HG02763 (cell line): ENCODE measurements around the gene LRP2BP.
A peak's percentile ranks its signal among the peaks of the same experiment; 100 is the strongest.

ENCODE experiments used
- ATAC-seq: cut with Tn5 transposase; IDR thresholded peaks from one replicate; pipeline ENCODE4 v1.9.1; 2021; ENCODE audit warnings: mild to moderate bottlenecking, moderate library complexity; ENCODE audit not compliant: unreplicated experiment

Gene LRP2BP

GRCh38 chr4:185395956-185396723 lies 416 bp upstream of the LRP2BP start:
- peak; percentile 80 for ATAC-seq

GRCh38 chr4:185394568-185395237 lies 1.0 kb downstream of the LRP2BP start:
- ATAC-seq: no peak

GRCh38 chr4:185392156-185392555 lies 3.6 kb downstream of the LRP2BP start:
- no peak for ATAC-seq

- ATAC-seq: no peak
Measured at GRCh38 chr4:185390941-185391340, 4.8 kb downstream of the LRP2BP start.

- no peak for ATAC-seq
Measured at GRCh38 chr4:185387957-185388356, 7.8 kb downstream of the LRP2BP start.

- no peak for ATAC-seq
Measured at GRCh38 chr4:185384930-185385331, 10.8 kb downstream of the LRP2BP start.

GRCh38 chr4:185384061-185384460 lies 11.7 kb downstream of the LRP2BP start:
- ATAC-seq: no peak

- ATAC-seq: no peak
Measured at GRCh38 chr4:185383451-185383850, 12.3 kb downstream of the LRP2BP start.

GRCh38 chr4:185382754-185383153 lies 13.0 kb downstream of the LRP2BP start:
- no peak for ATAC-seq

- ATAC-seq: no peak
Measured at GRCh38 chr4:185381288-185382196, 14.2 kb downstream of the LRP2BP start.

- ATAC-seq: no peak
Measured at GRCh38 chr4:185380320-185380719, 15.4 kb downstream of the LRP2BP start.

- no peak for ATAC-seq
Measured at GRCh38 chr4:185379326-185380295, 16.1 kb downstream of the LRP2BP start.

- no peak for ATAC-seq
Measured at GRCh38 chr4:185378264-185378663, 17.5 kb downstream of the LRP2BP start.

GRCh38 chr4:185374573-185374972 lies 21.2 kb downstream of the LRP2BP start:
- ATAC-seq: no peak

GRCh38 chr4:185374027-185374426 lies 21.7 kb downstream of the LRP2BP start:
- ATAC-seq: no peak

GRCh38 chr4:185371702-185372101 lies 24.0 kb downstream of the LRP2BP start:
- ATAC-seq: no peak

- ATAC-seq: no peak
Measured at GRCh38 chr4:185370268-185370949, 25.3 kb downstream of the LRP2BP start.

GRCh38 chr4:185369731-185370130 lies 26.0 kb downstream of the LRP2BP start:
- no peak for ATAC-seq

- ATAC-seq: no peak
Measured at GRCh38 chr4:185364886-185365285, 30.8 kb downstream of the LRP2BP start.

GRCh38 chr4:185363251-185363650 lies 32.5 kb downstream of the LRP2BP start:
- ATAC-seq: no peak
